Lower leg skin (tissue), 4 donors: ENCODE measurements around the gene DNAH9. TPM values are rescaled to one million over a fixed set of nuclear protein-coding genes. Genes with fewer than 3 reads are reported as not detected.
A peak's percentile ranks its signal among the peaks of the same experiment; 100 is the strongest.

Source experiments
- DNase-seq, 2 donors: peaks; one replicate each; pipeline ENCODE4 v3.0.0-alpha.2; 2019; ENCODE audit warnings: low spot score in 2 of 2
- H3K4me3 ChIP-seq: fragments of 200-600 bp; sonication (generic); 2 replicates; pipeline ENCODE4 v1.5.1; 2017; ENCODE audit warnings: mild to moderate bottlenecking, low read depth; ENCODE audit not compliant: poor library complexity, severe bottlenecking
- CTCF ChIP-seq, 3 donors: fragments of 450-650 bp; IDR thresholded peaks; one replicate each; pipeline ENCODE4 v1.5.1; 2016; ENCODE audit warnings: antibody characterized with exemption in 3 of 3, mild to moderate bottlenecking in 3 of 3, moderate library complexity in 2 of 3
- POLR2A ChIP-seq, 2 donors: fragments of 450-650 bp; IDR thresholded peaks; one replicate each; pipeline ENCODE4 v1.6.1; 2016 to 2017; ENCODE audit warnings: antibody characterized with exemption in 2 of 2, mild to moderate bottlenecking in 1 of 2, moderate library complexity in 1 of 2
- WGBS, 2 donors: methylation state at CpG; one replicate each; pipeline ENCODE4 v1.1.5; 2018; 5-methylcytosine and 5-hydroxymethylcytosine counted together
- intact Hi-C: fragments of 100-400 bp; cut with DNase I; formaldehyde crosslinking; loops from one replicate; pipeline ENCODE4 v1.15.0; 2023; ENCODE audit warnings: low total_unique reads
- total RNA-seq, 4 donors: library from RNA; depleted of rRNA; stranded (reverse); fragments of >200 nt; gene quantifications; one replicate each; pipeline ENCODE4 v1.1.0, GENCODE V29; 2016

DNAH9 gene
- 1 to 10 TPM; 1.9 to 2.6 (median 2.3) TPM for total RNA-seq

- H3K4me3 ChIP-seq = peak within 1 kb of the TSS; percentile 54
- TF ChIP-seq POLR2A (IDR thresholded peaks at IDR 0.05) = no peak
- TF ChIP-seq CTCF (IDR thresholded peaks at IDR 0.05) = no peak
- DNase-seq = peak; percentile 94 to 98
- intact Hi-C loops = no loop called here
- 1 to 2% methylated on average over 25 to 44 of the region's 84 CpGs for WGBS, 2 donors
These were observed at the start of gene DNAH9 for GRCh38 chr17:11598274-11599221. Gene DNAH9 (plus strand): TSS chr17:11598470. CDS start chr17:11598499, 29 bp downstream.

- no peak overlapping the region for H3K4me3 ChIP-seq
- intact Hi-C loops = no loop called here
- DNase-seq = no peak
- WGBS, 2 donors = 85 to 93% methylated on average over 2 of the region's 2 CpGs
- no peak for TF ChIP-seq CTCF (IDR thresholded peaks at IDR 0.05)
- no peak for TF ChIP-seq POLR2A (IDR thresholded peaks at IDR 0.05)
These were observed 47.8 kb upstream of the DNAH9 start for GRCh38 chr17:11550431-11550830.

GRCh38 chr17:11551442-11551841, 46.8 kb upstream of the DNAH9 start:
- TF ChIP-seq POLR2A (IDR thresholded peaks at IDR 0.05) (no peak), CTCF (IDR thresholded peaks at IDR 0.05) (no peak)
- WGBS, 2 donors = 66 to 70% methylated on average over 6 of the region's 6 CpGs
- no peak overlapping the region for H3K4me3 ChIP-seq
- intact Hi-C loops = no loop called here
- DNase-seq = no peak

GRCh38 chr17:11553135-11553534, 45.1 kb upstream of the DNAH9 start:
- DNase-seq = no peak
- no peak overlapping the region for H3K4me3 ChIP-seq
- TF ChIP-seq CTCF (IDR thresholded peaks at IDR 0.05) = no peak
- TF ChIP-seq POLR2A (IDR thresholded peaks at IDR 0.05) = no peak
- intact Hi-C loops = no loop called here
- 61 to 63% methylated on average over 1 of the region's 1 CpG for WGBS, 2 donors

GRCh38 chr17:11554042-11554441, 44.2 kb upstream of the DNAH9 start:
- H3K4me3 ChIP-seq = no peak overlapping the region
- intact Hi-C loops = no loop called here
- WGBS, 2 donors = 67 to 90% methylated on average over 1 of the region's 1 CpG
- no peak for DNase-seq
- TF ChIP-seq POLR2A (IDR thresholded peaks at IDR 0.05) (no peak), CTCF (IDR thresholded peaks at IDR 0.05) (no peak)
